ENCODE measurements around the gene ELAVL2.

The ELAVL2 gene

GRCh38 chr9:23651051-23651450, 175.0 kb downstream of the ELAVL2 start:
- H3K4me3 Mint-ChIP-seq: no peak overlapping the region
- H3K27ac Mint-ChIP-seq: no peak overlapping the region
- H3K4me1 Mint-ChIP-seq (ENCODE audit: low read depth): no peaks in the 10 kb centered on the region
- H3K36me3 Mint-ChIP-seq: no peaks in the 10 kb centered on the region
- H3K27me3 Mint-ChIP-seq: no peaks in the 10 kb centered on the region
- H3K9me3 Mint-ChIP-seq (ENCODE audit: low read depth): peaks cover 4% of the 10 kb centered on the region

DNA sequence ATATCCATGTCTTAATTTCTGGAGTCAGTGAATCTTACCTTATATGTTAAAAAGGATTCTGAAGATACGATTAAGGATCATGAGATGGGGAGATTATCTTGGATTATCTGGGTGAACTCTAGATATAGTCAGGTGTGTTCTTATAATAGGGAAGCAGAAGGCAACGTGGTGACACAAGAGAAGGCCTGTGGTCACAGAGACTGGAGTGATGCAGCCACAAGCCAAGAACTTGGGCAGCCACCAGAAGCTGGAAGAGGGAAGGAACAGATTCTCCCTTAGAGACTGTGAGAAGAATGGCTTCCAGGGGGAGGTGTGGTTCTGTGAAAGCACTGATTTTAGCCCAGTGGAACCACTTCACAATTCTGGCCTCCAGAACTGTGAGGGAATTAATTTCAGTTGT, 177.4 kb downstream of the ELAVL2 start:
- H3K4me3 Mint-ChIP-seq: no peak overlapping the region
- H3K27ac Mint-ChIP-seq: no peak overlapping the region
- no peaks in the 10 kb centered on the region for H3K36me3 Mint-ChIP-seq
- no peaks in the 10 kb centered on the region for H3K4me1 Mint-ChIP-seq (ENCODE audit: low read depth)
- H3K27me3 Mint-ChIP-seq: no peaks in the 10 kb centered on the region
- H3K9me3 Mint-ChIP-seq (ENCODE audit: low read depth): peaks cover 4% of the 10 kb centered on the region

DNA sequence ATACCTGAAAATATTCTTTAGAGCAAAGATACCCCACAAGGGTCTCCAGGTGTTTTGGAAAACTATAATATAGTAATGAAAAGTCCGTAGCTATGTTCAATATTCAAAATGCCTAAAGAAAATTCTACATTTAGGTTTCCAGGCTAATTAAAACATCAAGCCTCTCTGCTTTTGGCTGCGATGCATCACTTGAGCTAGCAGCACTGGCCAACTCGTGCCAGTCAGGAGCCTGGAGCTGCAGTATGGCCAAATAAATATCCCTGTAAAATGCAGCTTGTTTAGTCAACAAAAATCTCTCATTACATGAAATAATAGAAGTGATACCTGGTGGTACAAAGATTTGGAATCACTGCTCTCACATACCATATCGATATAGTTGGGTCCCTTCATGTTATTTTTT, 181.1 kb downstream of the ELAVL2 start:
- Mint-ChIP-seq H3K27me3 (no peaks in the 10 kb centered on the region), H3K4me3 (no peak overlapping the region), H3K4me1 (ENCODE audit: low read depth) (no peaks in the 10 kb centered on the region), H3K27ac (no peak overlapping the region), H3K36me3 (no peaks in the 10 kb centered on the region), H3K9me3 (ENCODE audit: low read depth) (peaks cover 8% of the 10 kb centered on the region)

GRCh38 chr9:23644326-23644725, 181.7 kb downstream of the ELAVL2 start:
- Mint-ChIP-seq H3K4me1 (ENCODE audit: low read depth) (no peaks in the 10 kb centered on the region), H3K36me3 (no peaks in the 10 kb centered on the region), H3K4me3 (no peak overlapping the region), H3K9me3 (ENCODE audit: low read depth) (peaks cover 8% of the 10 kb centered on the region), H3K27me3 (no peaks in the 10 kb centered on the region), H3K27ac (no peak overlapping the region)

DNA sequence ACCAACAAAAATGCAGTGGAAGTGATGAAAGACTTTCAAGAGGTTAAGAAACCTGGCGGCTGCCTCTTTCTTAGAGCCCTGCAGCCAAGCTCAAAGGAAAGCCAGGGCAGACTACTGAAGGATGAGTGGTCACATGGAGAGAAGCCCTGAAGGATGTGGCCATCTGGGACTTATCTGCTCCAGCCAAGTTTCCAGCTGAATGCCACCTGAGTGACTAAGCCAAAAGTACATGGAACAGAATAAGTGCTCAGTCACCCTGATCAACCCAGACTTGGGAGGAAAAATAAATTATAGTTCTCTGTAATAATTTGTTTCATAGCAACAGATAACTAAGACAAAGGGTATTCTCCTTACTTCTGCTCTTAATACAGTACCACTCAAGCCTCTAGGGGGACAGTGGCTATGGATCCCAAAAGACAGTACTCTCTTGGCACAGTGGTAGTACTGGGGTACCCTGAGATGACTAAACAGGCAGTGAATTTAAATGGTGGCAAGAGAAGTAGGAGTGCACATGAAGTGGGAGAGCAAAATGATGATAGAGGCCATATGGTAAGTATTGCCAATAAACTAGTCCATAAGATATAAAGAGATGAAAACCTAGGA, 182.3 kb downstream of the ELAVL2 start:
- Mint-ChIP-seq H3K4me3 (no peak overlapping the region), H3K4me1 (ENCODE audit: low read depth) (no peaks in the 10 kb centered on the region), H3K27me3 (no peaks in the 10 kb centered on the region), H3K9me3 (ENCODE audit: low read depth) (peaks cover 8% of the 10 kb centered on the region), H3K27ac (no peak overlapping the region), H3K36me3 (no peaks in the 10 kb centered on the region)

Measured in activated naive CD8-positive, alpha-beta T cell (primary cell).